Activated CD4-positive, alpha-beta T cell treated with anti-CD3 and anti-CD28 coated beads for 36 hours (primary cell): ENCODE measurements around the gene RRP1B. TPM values are rescaled to one million over a fixed set of nuclear protein-coding genes. Genes with fewer than 3 reads are reported as not detected.
A peak's percentile ranks its signal among the peaks of the same experiment; 100 is the strongest.
"Not testable (repeated sequence)": the region's sequence is repeated elsewhere in the genome, so short reads cannot be mapped to it uniquely, and the experiment has no call there.

Experiments
- ATAC-seq: fragments of 200-7000 bp; cut with Tn5 transposase; one replicate; pipeline ENCODE4 v1.10.0; 2021; ENCODE audit warnings: mild to moderate bottlenecking, moderate library complexity
- CTCF ChIA-PET: fragments of 350-600 bp; sonication (Branson Sonifier 250); formaldehyde crosslinking; loops from one replicate; lab custom pipeline; 2021; ENCODE audit warnings: antibody characterized with exemption; lab: Charles Lee
- POLR2A ChIA-PET: fragments of 350-600 bp; sonication (Branson Sonifier 250); formaldehyde crosslinking; loops from one replicate; lab custom pipeline; 2021; ENCODE audit warnings: antibody characterized with exemption, inconsistent platforms; lab: Charles Lee
- DNase-seq: peaks from one replicate; pipeline ENCODE4 v3.0.0-alpha.2; 2020
- H3K27ac Mint-ChIP-seq: one replicate; pipeline ENCODE4 v1.8.0; 2021; ENCODE audit warnings: mixed read lengths
- H3K27me3 Mint-ChIP-seq: one replicate; pipeline ENCODE4 v1.8.0; 2021; ENCODE audit warnings: mixed read lengths
- H3K36me3 Mint-ChIP-seq: one replicate; pipeline ENCODE4 v1.8.0; 2021; ENCODE audit warnings: low read depth, mixed read lengths
- H3K4me1 Mint-ChIP-seq: one replicate; pipeline ENCODE4 v1.8.0; 2021; ENCODE audit warnings: mixed read lengths
- H3K4me3 Mint-ChIP-seq: one replicate; pipeline ENCODE4 v1.8.0; 2021; ENCODE audit warnings: mild to moderate bottlenecking, moderate library complexity, mixed read lengths
- H3K9me3 Mint-ChIP-seq: one replicate; pipeline ENCODE4 v1.8.0; 2021; ENCODE audit warnings: low read depth, mixed read lengths
- intact Hi-C, 2 experiments: fragments of 100-400 bp; cut with DNase I in 1 of 2; cut with micrococcal nuclease in 1 of 2; formaldehyde crosslinking; loops; one replicate each; pipeline versions ENCODE4 v1.14.2 to v1.15.1; 2022 to 2024; cut with DNase I, micrococcal nuclease
- total RNA-seq, 2 experiments: library from RNA; stranded (reverse); gene quantifications; one replicate each; pipeline ENCODE4 v1.2.3, GENCODE V29; 2021

The RRP1B gene
- total RNA-seq, 2 experiments from 2014 or later = 64.0 to 66.7 TPM

DNA sequence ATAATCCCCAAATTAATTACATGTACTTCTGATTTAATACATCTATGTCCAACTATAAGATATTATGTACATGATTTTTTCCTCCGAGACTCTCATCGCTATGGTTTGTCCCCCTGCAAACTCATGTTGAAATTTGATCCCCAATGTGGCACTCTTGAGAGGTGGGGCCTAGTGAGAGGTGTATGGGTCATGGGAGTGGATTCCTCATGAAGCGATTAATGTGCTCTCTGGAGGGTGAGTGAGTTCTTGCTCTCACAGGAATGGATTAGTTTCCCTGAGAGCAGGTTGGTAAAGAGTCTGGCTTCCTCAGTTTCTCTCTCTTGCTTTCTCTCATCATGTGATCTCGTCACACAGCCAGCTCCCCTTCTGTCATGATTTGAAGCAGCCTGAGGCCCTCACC lies 16.2 kb upstream of the RRP1B start:
- DNase-seq (no peak), ATAC-seq (no peak)
- Mint-ChIP-seq H3K36me3 (no peaks in the 10 kb centered on the region), H3K4me3 (no peak overlapping the region), H3K27me3 (peaks cover 2% of the 10 kb centered on the region), H3K27ac (no peak overlapping the region), H3K9me3 (no peaks in the 10 kb centered on the region), H3K4me1 (peaks cover 29% of the 10 kb centered on the region)
- ChIA-PET POLR2A (no interaction called here), CTCF (no interaction called here)
- intact Hi-C loops = loop anchor here in 1 of 2 experiments (5.0 kb wide), 1 partner anchor 41 kb away; no protein-coding TSS in a partner anchor

DNA sequence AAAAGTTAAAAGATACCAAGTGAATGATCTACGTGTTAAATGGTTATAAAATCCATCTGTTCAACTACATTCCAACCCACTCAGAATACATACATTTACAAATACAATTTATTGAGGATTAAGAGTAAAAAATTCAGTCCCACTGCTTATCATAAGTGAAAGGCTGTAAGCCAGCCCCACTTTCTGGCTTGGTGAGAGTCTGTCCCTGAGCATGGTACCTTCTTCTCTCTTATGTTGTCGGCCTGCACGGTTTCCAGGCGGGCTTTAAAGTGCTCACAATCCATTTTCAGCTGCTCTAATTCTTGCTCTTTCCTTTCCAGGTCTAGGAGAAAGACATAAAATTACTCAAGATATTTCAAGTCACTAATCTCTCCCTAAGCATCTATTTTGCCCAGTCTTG lies 15.3 kb upstream of the RRP1B start:
- ATAC-seq (no peak), DNase-seq (no peak)
- Mint-ChIP-seq H3K9me3 (no peaks in the 10 kb centered on the region), H3K27ac (no peak overlapping the region), H3K27me3 (peaks cover 2% of the 10 kb centered on the region), H3K4me1 (peaks cover 26% of the 10 kb centered on the region), H3K36me3 (no peaks in the 10 kb centered on the region), H3K4me3 (no peak overlapping the region)
- intact Hi-C loops = loop anchor here in 1 of 2 experiments (2.0 to 5.0 kb wide), 2 partner anchors 42 to 719 kb away; partner anchors contain the start of gene ERVH48-1
- POLR2A ChIA-PET = no interaction called here
- CTCF ChIA-PET = interaction anchor here (0.6 to 1.8 kb wide), 3 partner anchors 10 to 39 kb away, joined by 3 to 9 read pairs (median 4); no protein-coding TSS in a partner anchor

DNA sequence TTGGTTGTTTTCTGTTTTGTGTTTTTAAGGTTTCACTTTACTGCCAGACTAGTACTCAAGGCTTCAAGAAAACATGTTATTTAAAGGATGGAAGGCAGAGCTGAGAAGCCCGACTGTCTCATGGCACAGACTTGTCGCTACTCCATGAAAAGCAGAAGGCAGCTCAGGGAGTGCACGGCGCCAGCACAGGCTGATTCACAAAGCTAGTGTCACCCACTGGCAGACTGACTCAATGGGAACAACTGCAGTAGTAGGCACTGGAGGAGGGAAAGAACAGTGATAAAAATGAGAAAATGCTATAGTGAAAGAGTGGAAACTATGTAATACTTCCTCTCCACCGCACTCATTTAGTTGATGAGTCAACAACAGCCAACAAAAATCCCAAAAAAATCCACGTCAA lies 14.8 kb upstream of the RRP1B start:
- Mint-ChIP-seq H3K27ac (no peak overlapping the region), H3K4me3 (no peak overlapping the region), H3K9me3 (no peaks in the 10 kb centered on the region), H3K36me3 (no peaks in the 10 kb centered on the region), H3K27me3 (peaks cover 2% of the 10 kb centered on the region), H3K4me1 (peaks cover 21% of the 10 kb centered on the region)
- POLR2A ChIA-PET = no interaction called here
- no peak for DNase-seq
- no peak for ATAC-seq
- CTCF ChIA-PET = interaction anchor here (0.6 to 1.8 kb wide), 4 partner anchors 11 to 327 kb away, joined by 3 to 9 read pairs (median 4); no protein-coding TSS in a partner anchor
- intact Hi-C loops = loop anchor here (2.0 to 5.0 kb wide), 5 partner anchors 32 to 722 kb away; partner anchors contain the start of gene ERVH48-1 (in 1 of the 2)

DNA sequence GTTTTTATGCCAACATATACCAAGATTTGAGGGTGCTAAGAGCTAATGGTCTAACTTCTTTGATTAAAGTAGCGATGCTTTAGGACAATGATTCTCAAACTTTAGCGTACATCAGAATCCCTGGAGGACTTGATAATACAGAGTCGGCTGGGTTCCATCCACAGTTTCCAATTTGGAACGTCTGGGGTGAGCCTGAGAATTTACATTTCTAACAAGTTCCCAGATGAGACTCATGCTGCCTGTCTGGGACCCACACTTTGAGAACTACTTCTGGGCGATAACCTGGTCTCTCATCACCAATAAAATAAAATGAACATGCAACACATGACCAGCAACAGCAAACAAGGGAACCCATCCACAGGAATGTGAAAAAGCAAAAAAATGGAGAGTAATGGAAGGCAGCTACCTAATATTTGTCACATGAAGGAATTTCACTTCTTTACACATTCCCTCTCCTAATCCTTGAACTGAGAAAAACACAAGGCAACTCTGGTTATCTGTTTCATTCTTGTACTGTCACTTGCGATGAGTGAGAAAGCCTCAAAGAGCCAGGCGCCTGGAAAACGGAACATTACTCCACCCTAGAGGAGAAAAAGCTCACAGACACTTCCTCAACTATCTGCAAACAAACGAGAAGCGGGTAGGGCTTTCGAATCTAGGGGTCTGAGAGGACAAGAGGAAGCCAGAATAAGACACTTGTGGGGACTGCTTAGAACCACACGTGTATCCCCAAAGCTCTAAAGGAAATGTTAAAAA lies 14.0 kb upstream of the RRP1B start:
- Mint-ChIP-seq H3K27ac (no peak overlapping the region), H3K4me3 (no peak overlapping the region), H3K4me1 (peaks cover 20% of the 10 kb centered on the region), H3K9me3 (no peaks in the 10 kb centered on the region), H3K27me3 (peaks cover 2% of the 10 kb centered on the region), H3K36me3 (no peaks in the 10 kb centered on the region)
- CTCF ChIA-PET = interaction anchor here (0.9 to 2.7 kb wide), 10 partner anchors 11 to 451 kb away, joined by 3 to 15 read pairs (median 4); no protein-coding TSS in a partner anchor
- DNase-seq = peak; percentile 49
- POLR2A ChIA-PET = no interaction called here
- intact Hi-C loops = loop anchor here (2.0 to 5.0 kb wide), 4 partner anchors 33 to 723 kb away; partner anchors contain the start of gene ERVH48-1 (in 1 of the 2)
- peak; percentile 36 for ATAC-seq

DNA sequence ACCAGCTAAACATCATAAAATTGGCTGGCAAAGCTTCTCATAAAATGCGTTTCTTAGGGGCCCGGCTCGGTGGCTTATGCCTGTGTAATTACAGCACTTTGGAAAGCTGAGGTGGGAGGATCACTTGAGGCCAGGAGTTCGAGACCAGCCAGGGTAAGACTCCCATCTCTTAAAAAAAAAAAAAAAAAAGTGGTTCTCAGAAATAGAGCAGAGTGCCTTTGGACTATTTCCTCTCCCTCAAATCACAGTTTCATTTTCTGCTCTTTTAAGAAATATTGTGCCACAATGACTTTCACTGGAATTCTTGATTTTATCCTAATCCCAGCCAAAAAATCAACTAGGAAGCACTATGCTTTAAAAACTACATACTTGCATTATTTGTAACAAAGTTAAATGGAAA lies 13.4 kb upstream of the RRP1B start:
- Mint-ChIP-seq H3K27ac (no peak overlapping the region), H3K9me3 (no peaks in the 10 kb centered on the region), H3K36me3 (no peaks in the 10 kb centered on the region), H3K27me3 (peaks cover 2% of the 10 kb centered on the region), H3K4me3 (no peak overlapping the region), H3K4me1 (peaks cover 20% of the 10 kb centered on the region)
- CTCF ChIA-PET = interaction anchor here (0.8 to 2.7 kb wide), 9 partner anchors 10 to 452 kb away, joined by 3 to 15 read pairs (median 3); no protein-coding TSS in a partner anchor
- POLR2A ChIA-PET = no interaction called here
- ATAC-seq = no peak
- DNase-seq = no peak
- intact Hi-C loops = loop anchor here (2.0 to 5.0 kb wide), 5 partner anchors 17 to 724 kb away; partner anchors contain the start of gene ERVH48-1 (in 1 of the 2)

DNA sequence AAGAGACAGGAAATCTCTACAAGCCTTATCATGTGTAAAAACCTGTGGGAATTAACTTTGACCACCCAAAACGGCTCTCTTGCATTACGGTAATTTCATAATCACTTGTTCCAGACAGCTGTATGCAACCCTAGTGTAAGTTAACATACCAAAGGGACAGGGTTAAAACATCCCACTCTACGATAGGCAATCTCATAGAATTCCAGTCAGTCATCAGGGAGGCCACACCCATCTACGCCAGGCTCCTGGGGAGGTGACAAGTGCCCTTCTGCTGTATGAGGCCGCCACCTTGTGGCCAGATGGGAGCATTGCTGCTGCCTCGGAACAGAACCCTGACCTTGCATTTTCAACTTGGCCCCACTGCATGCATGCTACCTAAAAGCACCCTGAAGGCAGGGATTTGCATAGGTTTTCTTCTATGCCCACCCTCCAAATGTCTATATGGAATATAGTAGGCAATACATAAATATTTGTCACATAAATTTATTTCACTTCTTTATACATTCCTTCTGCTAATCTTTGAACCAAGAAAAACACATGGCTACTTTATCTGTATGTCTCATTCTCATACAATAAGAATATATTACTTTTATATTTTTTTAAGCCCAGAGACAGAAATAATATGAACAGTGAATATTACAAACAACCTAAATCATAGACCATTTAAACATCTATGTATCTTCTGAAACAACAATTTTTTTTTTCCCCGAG lies 12.7 kb upstream of the RRP1B start:
- intact Hi-C loops = loop anchor here (2.0 to 5.0 kb wide), 4 partner anchors 18 to 724 kb away; no protein-coding TSS in a partner anchor

DNA sequence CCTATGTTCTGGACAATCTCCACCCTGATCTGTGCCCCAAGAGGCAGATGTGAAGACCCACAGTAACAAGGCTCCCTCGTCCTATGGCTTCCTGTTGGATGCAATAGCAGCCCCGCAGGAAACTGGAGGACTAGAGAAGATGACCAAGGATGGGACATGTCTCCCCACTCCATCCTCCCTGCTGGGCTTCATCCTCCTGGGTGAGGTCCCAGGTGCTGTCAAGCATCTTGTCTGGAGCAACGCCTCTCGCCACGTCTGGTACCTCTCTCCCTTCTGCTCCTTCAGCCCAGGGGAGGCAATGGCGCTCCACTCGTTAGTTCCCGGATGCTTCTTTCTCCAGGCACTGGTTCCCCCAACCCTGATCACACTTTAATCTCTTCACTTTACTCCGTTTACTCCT lies 11.2 kb upstream of the RRP1B start:
- no peaks in the 10 kb centered on the region for H3K36me3 Mint-ChIP-seq
- no peaks in the 10 kb centered on the region for H3K9me3 Mint-ChIP-seq
- H3K4me3 Mint-ChIP-seq = no peak overlapping the region
- CTCF ChIA-PET = interaction anchor here (0.6 kb wide), 1 partner anchor 38 kb away, joined by 4 read pairs; no protein-coding TSS in a partner anchor
- peaks cover 2% of the 10 kb centered on the region for H3K27me3 Mint-ChIP-seq
- H3K27ac Mint-ChIP-seq = no peak overlapping the region
- ATAC-seq (no peak), DNase-seq (no peak)
- peaks cover 20% of the 10 kb centered on the region for H3K4me1 Mint-ChIP-seq
- intact Hi-C loops = loop anchor here (5.0 kb wide), 3 partner anchors 36 to 726 kb away; no protein-coding TSS in a partner anchor
- POLR2A ChIA-PET = no interaction called here

More for the DNA sequence above, 12.7 kb upstream of the RRP1B start:
- Mint-ChIP-seq H3K9me3 (no peaks in the 10 kb centered on the region), H3K36me3 (no peaks in the 10 kb centered on the region), H3K27me3 (peaks cover 2% of the 10 kb centered on the region), H3K4me1 (peaks cover 20% of the 10 kb centered on the region), H3K4me3 (peak overlapping the region; percentile 5), H3K27ac (no peak overlapping the region)
- CTCF ChIA-PET = interaction anchor here (0.7 to 2.7 kb wide), 5 partner anchors 9 to 447 kb away, joined by 3 to 15 read pairs (median 3); no protein-coding TSS in a partner anchor
- ATAC-seq (peak; percentile 98), DNase-seq (peak; percentile 92)
- POLR2A ChIA-PET = no interaction called here

DNA sequence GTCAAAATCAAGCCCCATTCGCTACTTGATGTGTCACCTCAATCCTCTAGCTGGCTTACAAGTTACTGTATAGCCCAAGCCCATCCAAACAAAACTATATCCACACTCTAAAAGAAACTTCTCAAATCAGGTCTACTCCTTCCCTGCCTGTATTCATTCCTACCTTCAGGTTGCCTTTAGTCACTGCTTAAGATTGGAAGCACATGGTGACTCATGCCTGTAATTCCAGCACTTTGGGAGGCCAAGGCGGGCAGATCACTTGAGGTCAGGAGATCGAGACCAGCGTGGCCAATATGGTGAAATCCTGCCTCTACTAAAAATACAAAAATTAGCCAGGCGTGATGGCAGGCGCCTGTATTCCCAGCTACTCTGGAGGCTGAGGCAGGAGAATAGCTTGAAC lies 7.4 kb upstream of the RRP1B start:
- H3K27me3 Mint-ChIP-seq, H3K9me3 Mint-ChIP-seq, H3K36me3 Mint-ChIP-seq, ATAC-seq, POLR2A ChIA-PET, DNase-seq, H3K4me1 Mint-ChIP-seq, H3K4me3 Mint-ChIP-seq, H3K27ac Mint-ChIP-seq: not testable (repeated sequence)
- CTCF ChIA-PET = interaction anchor here (0.8 kb wide), 1 partner anchor 40 kb away, joined by 4 read pairs; no protein-coding TSS in a partner anchor
- intact Hi-C loops = loop anchor here in 1 of 2 experiments (10.0 kb wide), 3 partner anchors 213 to 677 kb away; partner anchors contain the start of genes AGPAT3 and PKNOX1

DNA sequence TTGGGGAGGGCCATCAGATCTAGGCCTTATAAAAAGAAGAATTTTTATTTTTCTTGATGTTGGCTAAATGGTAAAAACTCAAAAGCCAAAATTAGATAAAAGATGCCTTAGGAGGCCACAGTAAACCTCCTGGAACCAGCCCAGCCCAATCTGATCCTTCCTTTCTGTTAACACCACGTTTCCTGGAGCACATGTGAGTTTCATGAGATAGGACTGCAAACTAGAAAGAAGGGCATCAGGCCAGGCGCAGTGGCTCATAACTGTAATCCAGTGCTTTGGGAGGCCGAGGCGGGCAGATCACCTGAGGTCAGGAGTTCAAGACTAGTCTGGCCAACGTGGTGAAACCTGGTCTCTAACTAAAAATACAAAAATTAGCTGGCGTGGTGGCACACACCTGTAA lies 6.7 kb upstream of the RRP1B start:
- POLR2A ChIA-PET = no interaction called here
- Mint-ChIP-seq H3K9me3 (no peaks in the 10 kb centered on the region), H3K27ac (no peak overlapping the region), H3K36me3 (no peaks in the 10 kb centered on the region), H3K4me1 (peaks cover 6% of the 10 kb centered on the region), H3K4me3 (no peak overlapping the region), H3K27me3 (no peaks in the 10 kb centered on the region)
- ATAC-seq (no peak), DNase-seq (no peak)
- intact Hi-C loops = loop anchor here in 1 of 2 experiments (10.0 kb wide), 3 partner anchors 212 to 678 kb away; partner anchors contain the start of genes AGPAT3 and PKNOX1
- CTCF ChIA-PET = interaction anchor here (0.8 kb wide), 1 partner anchor 41 kb away, joined by 4 read pairs; no protein-coding TSS in a partner anchor

DNA sequence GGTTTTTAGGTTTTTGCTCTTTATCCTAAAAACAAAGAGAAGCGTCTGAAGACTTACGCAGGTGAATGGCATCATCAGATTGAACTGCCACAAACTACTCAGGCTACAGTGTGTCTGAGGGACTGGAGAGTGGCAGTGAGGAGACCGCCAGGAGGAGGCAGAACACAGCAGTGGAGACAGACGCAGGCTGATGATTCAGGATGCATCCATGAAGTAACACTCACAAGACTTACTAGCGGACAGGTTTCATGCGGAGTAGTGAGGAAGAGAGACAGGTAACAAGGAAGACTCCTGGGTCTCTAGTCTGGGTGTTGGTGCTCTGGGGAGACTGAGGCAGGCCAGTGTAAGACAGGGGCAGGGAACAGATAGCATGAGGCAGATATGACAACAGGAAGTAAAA lies 5.7 kb upstream of the RRP1B start:
- CTCF ChIA-PET = no interaction called here
- intact Hi-C loops = loop anchor here in 1 of 2 experiments (10.0 kb wide), 3 partner anchors 211 to 679 kb away; partner anchors contain the start of genes AGPAT3 and PKNOX1

More for the DNA sequence above, 5.7 kb upstream of the RRP1B start:
- Mint-ChIP-seq H3K36me3 (no peaks in the 10 kb centered on the region), H3K4me3 (no peak overlapping the region), H3K27ac (no peak overlapping the region), H3K27me3 (no peaks in the 10 kb centered on the region), H3K9me3 (no peaks in the 10 kb centered on the region), H3K4me1 (peaks cover 6% of the 10 kb centered on the region)
- no peak for DNase-seq
- POLR2A ChIA-PET = no interaction called here
- ATAC-seq = no peak
